GM12878 (cell line): ENCODE measurements around the gene FREM2. TPM values are rescaled to one million over a fixed set of nuclear protein-coding genes. Genes with fewer than 3 reads are reported as not detected.

ENCODE experiments used
- ATAC-seq: fragments of 200-7000 bp; cut with Tn5 transposase; 3 replicates; pipeline ENCODE4 v1.9.1; 2020; ENCODE audit warnings: mild to moderate bottlenecking, moderate library complexity
- BruUV-seq: library from RNA; stranded (reverse); fragments of 400-500 nt; replicated peaks from 2 replicates; lab custom pipeline; 2021; lab: Mats Ljungman, UMichigan
- CTCF ChIA-PET: fragments of 300-600 bp; sonication (Branson Sonifier 250); formaldehyde crosslinking; extraction: SDS; loops from one replicate; lab custom pipeline; 2021; ENCODE audit warnings: inconsistent platforms; lab: Yijun Ruan, JAX
- POLR2A ChIA-PET: fragments of 350-600 bp; formaldehyde crosslinking; extraction: SDS; loops from one replicate; lab custom pipeline; 2021; ENCODE audit warnings: inconsistent platforms; lab: Charles Lee
- RAD21 ChIA-PET: fragments of 300-600 bp; sonication (Branson Sonifier 250); formaldehyde crosslinking; loops from one replicate; lab custom pipeline; 2023; ENCODE audit warnings: antibody characterized with exemption; ENCODE audit not compliant: unreplicated experiment; lab: Charles Lee
- SMC1A ChIA-PET: fragments of 300-600 bp; sonication (Branson Sonifier 250); formaldehyde crosslinking; loops from one replicate; lab custom pipeline; 2023; ENCODE audit not compliant: unreplicated experiment, uncharacterized antibody; lab: Charles Lee
- DNase-seq: peaks from one replicate; pipeline ENCODE4 v3.0.0-alpha.2; 2011; ENCODE audit warnings: low read depth, low spot score
- FAIRE-seq: peaks from 3 replicates; lab custom pipeline; 2011; peaks lifted over from hg19 to GRCh38; lab: Jason Lieb, UNC
- H2AFZ ChIP-seq: 2 replicates; pipeline ENCODE4 v1.6.0; 2011; ENCODE audit warnings: low read depth, low read length, control low read depth; ENCODE audit not compliant: control insufficient read depth
- H3K27ac ChIP-seq: 2 replicates; pipeline ENCODE4 v1.5.1; 2011; ENCODE audit warnings: control low read depth; ENCODE audit not compliant: control insufficient read depth, insufficient read depth
- H3K27me3 ChIP-seq, 2 experiments: replicated peaks in 1 of 2; 2 replicates each; pipeline versions ENCODE4 v1.6.0 to v1.6.1; 2011; ENCODE audit warnings: low read length in 1 of 2; ENCODE audit not compliant: control insufficient read depth in 2 of 2, insufficient read depth in 2 of 2
- H3K36me3 ChIP-seq, 2 experiments: 2 replicates each; pipeline ENCODE4 v1.5.1; 2011; ENCODE audit warnings: low read length in 1 of 2; ENCODE audit not compliant: control insufficient read depth in 2 of 2, insufficient read depth in 2 of 2
- H3K4me1 ChIP-seq: 2 replicates; pipeline ENCODE4 v1.6.1; 2011; ENCODE audit warnings: mild to moderate bottlenecking, low read length, moderate library complexity, mixed read lengths; ENCODE audit not compliant: control insufficient read depth, insufficient read depth
- H3K4me2 ChIP-seq: 2 replicates; pipeline ENCODE4 v1.6.0; 2011; ENCODE audit warnings: control low read depth; ENCODE audit not compliant: control insufficient read depth, insufficient read depth
- H3K4me3 ChIP-seq: fragments of 200-600 bp; sonication (generic); 2 replicates; pipeline ENCODE4 v1.5.1; 2016
- H3K79me2 ChIP-seq: 2 replicates; pipeline ENCODE4 v1.6.0; 2011; ENCODE audit warnings: low read length; ENCODE audit not compliant: control insufficient read depth, insufficient read depth
- H3K9ac ChIP-seq: 2 replicates; pipeline ENCODE4 v1.8.0; 2011; ENCODE audit warnings: low read length, control low read depth, mixed read lengths; ENCODE audit not compliant: control insufficient read depth, insufficient read depth
- H3K9me3 ChIP-seq: replicated peaks from 3 replicates; pipeline ENCODE4 v1.5.1; 2011; ENCODE audit warnings: mild to moderate bottlenecking, low read length; ENCODE audit not compliant: control insufficient read depth, insufficient read depth
- H4K20me1 ChIP-seq: 2 replicates; pipeline ENCODE4 v1.6.0; 2011; ENCODE audit not compliant: control insufficient read depth, insufficient read depth
- E4F1 ChIP-seq: fragments of 450-650 bp; IDR thresholded peaks from 2 replicates; pipeline ENCODE4 v1.6.1; 2018; ENCODE audit warnings: borderline replicate concordance, mild to moderate bottlenecking; ENCODE audit not compliant: partially characterized antibody
- KDM1A ChIP-seq: fragments of 200-600 bp; sonication (generic); IDR thresholded peaks from 2 replicates; pipeline ENCODE4 v1.6.1; 2016; ENCODE audit warnings: borderline replicate concordance
- MEF2A ChIP-seq: IDR thresholded peaks from 2 replicates; pipeline ENCODE4 v1.6.1; 2011; ENCODE audit warnings: low read depth, mild to moderate bottlenecking, low read length, moderate library complexity; ENCODE audit not compliant: insufficient read depth
- TCF7 ChIP-seq: IDR thresholded peaks from 2 replicates; pipeline ENCODE4 v1.6.1; 2014; ENCODE audit warnings: antibody characterized with exemption, borderline replicate concordance
- WGBS: methylation state at CpG from one replicate; pipeline ENCODE4 v1.1.6; 2016; ENCODE audit warnings: low lambda C conversion rate; ENCODE audit not compliant: insufficient replicate concordance, insufficient coverage; ENCODE audit errors: missing lambda C conversion rate; 5-methylcytosine and 5-hydroxymethylcytosine counted together
- in situ Hi-C: fragments of 300-500 bp; cut with MboI; formaldehyde crosslinking; loops from 9 replicates; pipeline ENCODE4 v1.14.3; 2018; ENCODE audit warnings: mixed read lengths
- intact Hi-C: fragments of 100-400 bp; cut with micrococcal nuclease; formaldehyde crosslinking; loops from one replicate; pipeline ENCODE4 v1.14.2; 2022; ENCODE audit not compliant: unreplicated experiment
- polyA plus RNA-seq, 11 experiments: library from polyadenylated mRNA; depleted of rRNA in 4 of 11; unstranded in 6 of 11; stranded (reverse) in 5 of 11; fragments of >200 nt; fragmentation: Nextera tagmentation in 4 of 11; fragmentation: Illumina TruSeq in 1 of 11; extraction: Ambion mirVana in 4 of 11; extraction: Trizol in 1 of 11; gene quantifications; 1 replicate in 1 of 11; 2 replicates in 10 of 11; pipeline versions ENCODE4 v1.2.1 to v1.2.3, GENCODE V29; 2011 to 2016; ENCODE audit warnings: inconsistent platforms in 2 of 11, missing spikeins in 2 of 11, low read depth in 1 of 11
- total RNA-seq, 4 experiments: library from RNA; depleted of rRNA in 3 of 4; stranded (reverse); fragments of >200 nt in 3 of 4; fragmentation: Illumina TruSeq in 1 of 4; extraction: Trizol in 1 of 4; gene quantifications; 2 replicates each; pipeline versions ENCODE4 v1.2.1 to v1.2.3, GENCODE V29; 2013 to 2021
- TF ChIP-seq, protein P1 (sequence below): fragments of 450-650 bp; conservative IDR thresholded peaks from 2 replicates; pipeline ENCODE4 v1.6.1; 2017; ENCODE audit warnings: mild to moderate bottlenecking, moderate library complexity
- TF ChIP-seq, protein P2 (sequence below): IDR thresholded peaks from 2 replicates; pipeline ENCODE4 v1.6.1; 2012; ENCODE audit warnings: improper control_type of control experiment, low read depth, low read length; ENCODE audit not compliant: insufficient replicate concordance
- TF ChIP-seq, protein P3 (sequence below), 3 experiments: IDR thresholded peaks in 2 of 3; conservative IDR thresholded peaks in 1 of 3; 2 replicates each; pipeline ENCODE4 v1.5.1; 2011; ENCODE audit warnings: low read depth in 3 of 3, low read length in 3 of 3, mild to moderate bottlenecking in 3 of 3, control low read depth in 2 of 3, moderate library complexity in 2 of 3, inconsistent platforms in 1 of 3, mixed read lengths in 1 of 3; ENCODE audit not compliant: control insufficient read depth in 2 of 3, insufficient read depth in 1 of 3; ENCODE audit errors: extremely low read depth in 1 of 3

The FREM2 gene
- total and polyA plus RNA-seq, 10 of the 15 experiments (the other 5 are each of a cell fraction or from before 2014, with no cell fraction given): 0.02 to 0.12 (median 0.05) TPM; not detected in 2

- no peak overlapping the region for H3K9ac ChIP-seq
- no peaks in the 10 kb centered on the region for H4K20me1 ChIP-seq
- 13% methylated on average over 2 of the region's 2 CpGs for WGBS
- no peak overlapping the region for H3K4me3 ChIP-seq
- ChIA-PET POLR2A (no interaction called here), RAD21 (interaction anchor here (1.2 kb wide), 1 partner anchor 58 kb away, joined by 3 read pairs; no protein-coding TSS in a partner anchor), CTCF (interaction anchor here (1.2 to 1.3 kb wide), 2 partner anchors 81 to 148 kb away, joined by 3 read pairs; no protein-coding TSS in a partner anchor), SMC1A (interaction anchor here (1.0 kb wide), 2 partner anchors 95 to 106 kb away, joined by 3 to 4 read pairs; no protein-coding TSS in a partner anchor)
- no peaks in the 10 kb centered on the region for H3K36me3 ChIP-seq
- no peaks in the 10 kb centered on the region for H3K27me3 ChIP-seq
- H3K9me3 ChIP-seq: no peaks in the 10 kb centered on the region
- H3K79me2 ChIP-seq: no peaks in the 10 kb centered on the region
- H3K4me1 ChIP-seq: no peaks in the 10 kb centered on the region
- H3K27ac ChIP-seq: no peak overlapping the region
- no TSS peak for BruUV-seq
- intact Hi-C loops (no loop called here), in situ Hi-C loops (no loop called here)
- no peak overlapping the region for H3K4me2 ChIP-seq
- H2AFZ ChIP-seq: no peak overlapping the region
- ATAC-seq (no peak), DNase-seq (no peak), FAIRE-seq (no peak)
- TF ChIP-seq, protein P1, sequence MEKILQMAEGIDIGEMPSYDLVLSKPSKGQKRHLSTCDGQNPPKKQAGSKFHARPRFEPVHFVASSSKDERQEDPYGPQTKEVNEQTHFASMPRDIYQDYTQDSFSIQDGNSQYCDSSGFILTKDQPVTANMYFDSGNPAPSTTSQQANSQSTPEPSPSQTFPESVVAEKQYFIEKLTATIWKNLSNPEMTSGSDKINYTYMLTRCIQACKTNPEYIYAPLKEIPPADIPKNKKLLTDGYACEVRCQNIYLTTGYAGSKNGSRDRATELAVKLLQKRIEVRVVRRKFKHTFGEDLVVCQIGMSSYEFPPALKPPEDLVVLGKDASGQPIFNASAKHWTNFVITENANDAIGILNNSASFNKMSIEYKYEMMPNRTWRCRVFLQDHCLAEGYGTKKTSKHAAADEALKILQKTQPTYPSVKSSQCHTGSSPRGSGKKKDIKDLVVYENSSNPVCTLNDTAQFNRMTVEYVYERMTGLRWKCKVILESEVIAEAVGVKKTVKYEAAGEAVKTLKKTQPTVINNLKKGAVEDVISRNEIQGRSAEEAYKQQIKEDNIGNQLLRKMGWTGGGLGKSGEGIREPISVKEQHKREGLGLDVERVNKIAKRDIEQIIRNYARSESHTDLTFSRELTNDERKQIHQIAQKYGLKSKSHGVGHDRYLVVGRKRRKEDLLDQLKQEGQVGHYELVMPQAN: no peak
- TF ChIP-seq MEF2A: no peak
- TF ChIP-seq KDM1A: no peak
- TF ChIP-seq, protein P2, sequence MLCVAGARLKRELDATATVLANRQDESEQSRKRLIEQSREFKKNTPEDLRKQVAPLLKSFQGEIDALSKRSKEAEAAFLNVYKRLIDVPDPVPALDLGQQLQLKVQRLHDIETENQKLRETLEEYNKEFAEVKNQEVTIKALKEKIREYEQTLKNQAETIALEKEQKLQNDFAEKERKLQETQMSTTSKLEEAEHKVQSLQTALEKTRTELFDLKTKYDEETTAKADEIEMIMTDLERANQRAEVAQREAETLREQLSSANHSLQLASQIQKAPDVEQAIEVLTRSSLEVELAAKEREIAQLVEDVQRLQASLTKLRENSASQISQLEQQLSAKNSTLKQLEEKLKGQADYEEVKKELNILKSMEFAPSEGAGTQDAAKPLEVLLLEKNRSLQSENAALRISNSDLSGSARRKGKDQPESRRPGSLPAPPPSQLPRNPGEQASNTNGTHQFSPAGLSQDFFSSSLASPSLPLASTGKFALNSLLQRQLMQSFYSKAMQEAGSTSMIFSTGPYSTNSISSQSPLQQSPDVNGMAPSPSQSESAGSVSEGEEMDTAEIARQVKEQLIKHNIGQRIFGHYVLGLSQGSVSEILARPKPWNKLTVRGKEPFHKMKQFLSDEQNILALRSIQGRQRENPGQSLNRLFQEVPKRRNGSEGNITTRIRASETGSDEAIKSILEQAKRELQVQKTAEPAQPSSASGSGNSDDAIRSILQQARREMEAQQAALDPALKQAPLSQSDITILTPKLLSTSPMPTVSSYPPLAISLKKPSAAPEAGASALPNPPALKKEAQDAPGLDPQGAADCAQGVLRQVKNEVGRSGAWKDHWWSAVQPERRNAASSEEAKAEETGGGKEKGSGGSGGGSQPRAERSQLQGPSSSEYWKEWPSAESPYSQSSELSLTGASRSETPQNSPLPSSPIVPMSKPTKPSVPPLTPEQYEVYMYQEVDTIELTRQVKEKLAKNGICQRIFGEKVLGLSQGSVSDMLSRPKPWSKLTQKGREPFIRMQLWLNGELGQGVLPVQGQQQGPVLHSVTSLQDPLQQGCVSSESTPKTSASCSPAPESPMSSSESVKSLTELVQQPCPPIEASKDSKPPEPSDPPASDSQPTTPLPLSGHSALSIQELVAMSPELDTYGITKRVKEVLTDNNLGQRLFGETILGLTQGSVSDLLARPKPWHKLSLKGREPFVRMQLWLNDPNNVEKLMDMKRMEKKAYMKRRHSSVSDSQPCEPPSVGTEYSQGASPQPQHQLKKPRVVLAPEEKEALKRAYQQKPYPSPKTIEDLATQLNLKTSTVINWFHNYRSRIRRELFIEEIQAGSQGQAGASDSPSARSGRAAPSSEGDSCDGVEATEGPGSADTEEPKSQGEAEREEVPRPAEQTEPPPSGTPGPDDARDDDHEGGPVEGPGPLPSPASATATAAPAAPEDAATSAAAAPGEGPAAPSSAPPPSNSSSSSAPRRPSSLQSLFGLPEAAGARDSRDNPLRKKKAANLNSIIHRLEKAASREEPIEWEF: no peak
- no peak for TF ChIP-seq TCF7
- TF ChIP-seq E4F1: no peak
- TF ChIP-seq, protein P3, sequence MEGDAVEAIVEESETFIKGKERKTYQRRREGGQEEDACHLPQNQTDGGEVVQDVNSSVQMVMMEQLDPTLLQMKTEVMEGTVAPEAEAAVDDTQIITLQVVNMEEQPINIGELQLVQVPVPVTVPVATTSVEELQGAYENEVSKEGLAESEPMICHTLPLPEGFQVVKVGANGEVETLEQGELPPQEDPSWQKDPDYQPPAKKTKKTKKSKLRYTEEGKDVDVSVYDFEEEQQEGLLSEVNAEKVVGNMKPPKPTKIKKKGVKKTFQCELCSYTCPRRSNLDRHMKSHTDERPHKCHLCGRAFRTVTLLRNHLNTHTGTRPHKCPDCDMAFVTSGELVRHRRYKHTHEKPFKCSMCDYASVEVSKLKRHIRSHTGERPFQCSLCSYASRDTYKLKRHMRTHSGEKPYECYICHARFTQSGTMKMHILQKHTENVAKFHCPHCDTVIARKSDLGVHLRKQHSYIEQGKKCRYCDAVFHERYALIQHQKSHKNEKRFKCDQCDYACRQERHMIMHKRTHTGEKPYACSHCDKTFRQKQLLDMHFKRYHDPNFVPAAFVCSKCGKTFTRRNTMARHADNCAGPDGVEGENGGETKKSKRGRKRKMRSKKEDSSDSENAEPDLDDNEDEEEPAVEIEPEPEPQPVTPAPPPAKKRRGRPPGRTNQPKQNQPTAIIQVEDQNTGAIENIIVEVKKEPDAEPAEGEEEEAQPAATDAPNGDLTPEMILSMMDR (IDR thresholded peaks at IDR 0.05 in 2 of 3, conservative IDR thresholded peaks at IDR 0.05 in 1 of 3; ENCODE audit: control insufficient read depth in 2 of 3, extremely low read depth in 1 of 3, insufficient read depth in 1 of 3, low read depth in 3 of 3, low read length in 3 of 3): no peak
These were observed 79.9 kb downstream of the FREM2 start for GRCh38 chr13:38766799-38767198.
